GM23338 (cell line): ENCODE measurements around the gene DNAJC12. TPM values are rescaled to one million over a fixed set of nuclear protein-coding genes. Genes with fewer than 3 reads are reported as not detected.

Experiments
- ATAC-seq: fragments of 200-7000 bp; cut with Tn5 transposase; 3 replicates; pipeline ENCODE4 v1.9.1; 2020
- DNase-seq: peaks from one replicate; pipeline ENCODE4 v3.0.0-alpha.2; 2015; ENCODE audit warnings: low spot score
- H2AFZ ChIP-seq: fragments of 200-600 bp; sonication (generic); 2 replicates; pipeline ENCODE4 v1.8.0; 2016; ENCODE audit warnings: antibody characterized with exemption, mild to moderate bottlenecking, moderate library complexity
- H3F3A ChIP-seq: fragments of 200-600 bp; sonication (generic); replicated peaks from 2 replicates; pipeline ENCODE4 v1.8.0; 2017; ENCODE audit warnings: antibody characterized with exemption, mixed run types, low read depth
- H3K27ac ChIP-seq: fragments of 200-600 bp; sonication (generic); 2 replicates; pipeline ENCODE4 v1.6.1; 2016; ENCODE audit warnings: low read depth
- H3K27me3 ChIP-seq: fragments of 200-600 bp; sonication (generic); 2 replicates; pipeline ENCODE4 v1.8.0; 2016; ENCODE audit warnings: mild to moderate bottlenecking, mixed run types, moderate library complexity; ENCODE audit not compliant: insufficient read depth
- H3K36me3 ChIP-seq: fragments of 200-600 bp; sonication (generic); 2 replicates; pipeline ENCODE4 v1.8.0; 2016; ENCODE audit warnings: mild to moderate bottlenecking; ENCODE audit not compliant: insufficient read depth
- H3K4me1 ChIP-seq: fragments of 200-600 bp; sonication (generic); 2 replicates; pipeline ENCODE4 v1.8.0; 2016; ENCODE audit warnings: mild to moderate bottlenecking, moderate library complexity; ENCODE audit not compliant: insufficient read depth
- H3K4me2 ChIP-seq: fragments of 200-600 bp; sonication (generic); 2 replicates; pipeline ENCODE4 v1.7.1; 2017; ENCODE audit warnings: mixed run types
- H3K4me3 ChIP-seq: fragments of 200-600 bp; sonication (generic); 2 replicates; pipeline ENCODE4 v1.6.1; 2016; ENCODE audit warnings: mixed run types
- H3K79me2 ChIP-seq: fragments of 200-600 bp; sonication (generic); replicated peaks from 2 replicates; pipeline ENCODE4 v1.8.0; 2017; ENCODE audit warnings: mild to moderate bottlenecking; ENCODE audit not compliant: insufficient read depth
- H3K9me2 ChIP-seq: fragments of 200-600 bp; sonication (generic); 2 replicates; pipeline ENCODE4 v1.8.0; 2017; ENCODE audit not compliant: insufficient read depth
- H4K20me1 ChIP-seq: fragments of 200-600 bp; sonication (generic); replicated peaks from 2 replicates; pipeline ENCODE4 v1.8.0; 2017; ENCODE audit warnings: mild to moderate bottlenecking; ENCODE audit not compliant: insufficient read depth
- H3K27ac Mint-ChIP-seq: 2 replicates; pipeline ENCODE4 v1.8.0; 2020; ENCODE audit warnings: inconsistent platforms, mild to moderate bottlenecking, moderate library complexity, mixed read lengths
- H3K27me3 Mint-ChIP-seq: 3 replicates; pipeline ENCODE4 v1.8.0; 2022; ENCODE audit warnings: low read depth, mild to moderate bottlenecking, moderate library complexity, mixed read lengths, inconsistent platforms; ENCODE audit not compliant: insufficient read depth, poor library complexity
- H3K36me3 Mint-ChIP-seq: 3 replicates; pipeline ENCODE4 v1.8.0; 2021; ENCODE audit warnings: low read depth, mild to moderate bottlenecking, inconsistent platforms, moderate library complexity, mixed read lengths
- H3K4me1 Mint-ChIP-seq: 3 replicates; pipeline ENCODE4 v1.8.0; 2020; ENCODE audit warnings: mild to moderate bottlenecking, inconsistent platforms, mixed read lengths
- H3K4me3 Mint-ChIP-seq: 3 replicates; pipeline ENCODE4 v1.8.0; 2021; ENCODE audit warnings: moderate library complexity, mild to moderate bottlenecking, inconsistent platforms, mixed read lengths
- H3K9me3 Mint-ChIP-seq: 3 replicates; pipeline ENCODE4 v1.8.0; 2020; ENCODE audit warnings: moderate library complexity, mild to moderate bottlenecking, inconsistent platforms, mixed read lengths
- EZH2 ChIP-seq: fragments of 200-600 bp; sonication (generic); IDR thresholded peaks from one replicate; pipeline ENCODE4 v1.8.0; 2017; ENCODE audit warnings: antibody characterized with exemption, mild to moderate bottlenecking, low read depth; ENCODE audit not compliant: unreplicated experiment
- POLR2AphosphoS5 ChIP-seq: IDR thresholded peaks from 2 replicates; pipeline ENCODE4 v1.6.1; 2016; ENCODE audit warnings: antibody characterized with exemption, low read depth
- ZNF114 ChIP-seq: fragments of 250-450 bp; sonication (Bioruptor Pico); IDR thresholded peaks from 2 replicates; pipeline ENCODE4 v1.5.0; 2020; ENCODE audit warnings: mild to moderate bottlenecking, moderate library complexity
- polyA plus RNA-seq: library from polyadenylated mRNA; unstranded; fragments of >200 nt; fragmentation: Nextera tagmentation; extraction: Ambion mirVana; gene quantifications from 2 replicates; pipeline ENCODE4 v1.2.1, GENCODE V29; 2016
- total RNA-seq: library from RNA; depleted of rRNA; stranded (reverse); fragments of >200 nt; shearing (Covaris generic); gene quantifications from 2 replicates; pipeline ENCODE4 v1.2.3, GENCODE V29; 2014
- TF ChIP-seq, protein P1 (sequence below): IDR thresholded peaks from one replicate; pipeline ENCODE4 v1.6.1; 2018; ENCODE audit warnings: antibody characterized with exemption; ENCODE audit not compliant: unreplicated experiment
- TF ChIP-seq, protein P2 (sequence below): fragments of 250-450 bp; sonication (Bioruptor Pico); IDR thresholded peaks from 2 replicates; pipeline ENCODE4 v1.5.0; 2020; ENCODE audit warnings: mild to moderate bottlenecking, moderate library complexity

DNAJC12 gene
- total and polyA plus RNA-seq, 2 experiments from 2014 or later = 2.2 to 4.5 TPM

DNA sequence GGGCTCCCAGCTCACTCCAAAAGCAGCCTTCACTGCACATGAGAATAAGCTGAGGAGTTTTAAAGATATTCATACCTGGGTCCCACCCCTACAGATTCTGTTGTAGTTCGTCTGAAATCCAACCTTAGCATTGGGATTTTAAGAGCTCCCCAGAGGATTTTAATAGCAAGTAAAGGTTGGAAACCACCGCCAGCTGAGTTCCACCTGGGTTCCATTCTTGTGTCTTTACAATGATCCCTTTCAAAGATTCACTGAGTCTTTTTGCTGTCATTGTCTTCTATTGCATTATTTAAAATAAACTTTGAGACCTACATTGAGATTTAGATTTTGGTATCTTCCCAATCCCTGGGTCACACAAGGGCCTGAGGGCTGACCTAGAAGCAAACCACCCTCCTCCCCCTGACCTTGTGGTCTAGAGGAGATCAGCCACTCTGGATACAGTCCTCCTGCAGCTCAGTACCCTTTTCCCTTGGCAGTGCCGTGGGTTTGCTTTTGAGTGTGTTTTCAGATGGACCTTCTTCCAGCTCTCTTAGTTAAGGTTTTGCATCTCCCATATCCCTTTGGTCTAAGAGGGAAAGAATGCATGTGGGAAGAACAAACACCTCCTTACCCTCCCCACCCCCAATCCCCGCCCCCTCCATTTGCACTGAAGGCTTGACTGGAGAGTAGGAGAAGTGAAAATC, 23.9 kb upstream of the DNAJC12 start (continued):
- TF ChIP-seq, protein P1, sequence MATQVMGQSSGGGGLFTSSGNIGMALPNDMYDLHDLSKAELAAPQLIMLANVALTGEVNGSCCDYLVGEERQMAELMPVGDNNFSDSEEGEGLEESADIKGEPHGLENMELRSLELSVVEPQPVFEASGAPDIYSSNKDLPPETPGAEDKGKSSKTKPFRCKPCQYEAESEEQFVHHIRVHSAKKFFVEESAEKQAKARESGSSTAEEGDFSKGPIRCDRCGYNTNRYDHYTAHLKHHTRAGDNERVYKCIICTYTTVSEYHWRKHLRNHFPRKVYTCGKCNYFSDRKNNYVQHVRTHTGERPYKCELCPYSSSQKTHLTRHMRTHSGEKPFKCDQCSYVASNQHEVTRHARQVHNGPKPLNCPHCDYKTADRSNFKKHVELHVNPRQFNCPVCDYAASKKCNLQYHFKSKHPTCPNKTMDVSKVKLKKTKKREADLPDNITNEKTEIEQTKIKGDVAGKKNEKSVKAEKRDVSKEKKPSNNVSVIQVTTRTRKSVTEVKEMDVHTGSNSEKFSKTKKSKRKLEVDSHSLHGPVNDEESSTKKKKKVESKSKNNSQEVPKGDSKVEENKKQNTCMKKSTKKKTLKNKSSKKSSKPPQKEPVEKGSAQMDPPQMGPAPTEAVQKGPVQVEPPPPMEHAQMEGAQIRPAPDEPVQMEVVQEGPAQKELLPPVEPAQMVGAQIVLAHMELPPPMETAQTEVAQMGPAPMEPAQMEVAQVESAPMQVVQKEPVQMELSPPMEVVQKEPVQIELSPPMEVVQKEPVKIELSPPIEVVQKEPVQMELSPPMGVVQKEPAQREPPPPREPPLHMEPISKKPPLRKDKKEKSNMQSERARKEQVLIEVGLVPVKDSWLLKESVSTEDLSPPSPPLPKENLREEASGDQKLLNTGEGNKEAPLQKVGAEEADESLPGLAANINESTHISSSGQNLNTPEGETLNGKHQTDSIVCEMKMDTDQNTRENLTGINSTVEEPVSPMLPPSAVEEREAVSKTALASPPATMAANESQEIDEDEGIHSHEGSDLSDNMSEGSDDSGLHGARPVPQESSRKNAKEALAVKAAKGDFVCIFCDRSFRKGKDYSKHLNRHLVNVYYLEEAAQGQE = no peak
- TF ChIP-seq ZNF114 (CRISPR knock-in tag) (peak; percentile 68; the same call in 1 of the 2 replicates), POLR2AphosphoS5 (0 out of 2 replicates have a peak, but pooled peaks have one; percentile 8), EZH2 (no peak)

DNA sequence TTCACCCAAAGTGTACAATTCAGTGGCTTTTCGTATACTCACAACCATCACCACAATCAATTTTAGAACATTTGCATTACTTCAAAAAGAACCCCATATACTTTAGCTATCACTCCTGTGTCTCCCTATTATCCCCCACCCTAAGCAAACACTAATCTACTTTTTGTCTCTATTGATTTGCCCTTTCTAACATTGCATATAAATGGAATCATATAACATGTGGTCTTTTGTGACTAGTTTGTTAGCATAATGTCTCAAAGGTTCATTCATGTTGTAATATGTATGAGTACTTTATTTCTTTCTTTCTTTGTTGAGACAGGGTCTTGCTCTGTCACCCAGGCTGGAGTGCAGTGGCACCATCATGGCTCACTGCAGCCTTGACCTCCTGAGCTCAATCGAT, 21.0 kb upstream of the DNAJC12 start:
- no peak for DNase-seq
- H3K27me3 Mint-ChIP-seq = peaks cover 5% of the 10 kb centered on the region
- no peaks in the 10 kb centered on the region for H3K36me3 ChIP-seq
- no peaks in the 10 kb centered on the region for H3K36me3 Mint-ChIP-seq
- peaks cover 33% of the 10 kb centered on the region for H3K4me1 Mint-ChIP-seq
- peaks cover 19% of the 10 kb centered on the region; the same call in 1 of the 2 replicates for H3K79me2 ChIP-seq
- no peak overlapping the region for H3K27ac ChIP-seq
- no peak overlapping the region for H2AFZ ChIP-seq
- no peaks in the 10 kb centered on the region for H3K9me2 ChIP-seq
- no peaks in the 10 kb centered on the region for H3K27me3 ChIP-seq
- TF ChIP-seq, protein P2, sequence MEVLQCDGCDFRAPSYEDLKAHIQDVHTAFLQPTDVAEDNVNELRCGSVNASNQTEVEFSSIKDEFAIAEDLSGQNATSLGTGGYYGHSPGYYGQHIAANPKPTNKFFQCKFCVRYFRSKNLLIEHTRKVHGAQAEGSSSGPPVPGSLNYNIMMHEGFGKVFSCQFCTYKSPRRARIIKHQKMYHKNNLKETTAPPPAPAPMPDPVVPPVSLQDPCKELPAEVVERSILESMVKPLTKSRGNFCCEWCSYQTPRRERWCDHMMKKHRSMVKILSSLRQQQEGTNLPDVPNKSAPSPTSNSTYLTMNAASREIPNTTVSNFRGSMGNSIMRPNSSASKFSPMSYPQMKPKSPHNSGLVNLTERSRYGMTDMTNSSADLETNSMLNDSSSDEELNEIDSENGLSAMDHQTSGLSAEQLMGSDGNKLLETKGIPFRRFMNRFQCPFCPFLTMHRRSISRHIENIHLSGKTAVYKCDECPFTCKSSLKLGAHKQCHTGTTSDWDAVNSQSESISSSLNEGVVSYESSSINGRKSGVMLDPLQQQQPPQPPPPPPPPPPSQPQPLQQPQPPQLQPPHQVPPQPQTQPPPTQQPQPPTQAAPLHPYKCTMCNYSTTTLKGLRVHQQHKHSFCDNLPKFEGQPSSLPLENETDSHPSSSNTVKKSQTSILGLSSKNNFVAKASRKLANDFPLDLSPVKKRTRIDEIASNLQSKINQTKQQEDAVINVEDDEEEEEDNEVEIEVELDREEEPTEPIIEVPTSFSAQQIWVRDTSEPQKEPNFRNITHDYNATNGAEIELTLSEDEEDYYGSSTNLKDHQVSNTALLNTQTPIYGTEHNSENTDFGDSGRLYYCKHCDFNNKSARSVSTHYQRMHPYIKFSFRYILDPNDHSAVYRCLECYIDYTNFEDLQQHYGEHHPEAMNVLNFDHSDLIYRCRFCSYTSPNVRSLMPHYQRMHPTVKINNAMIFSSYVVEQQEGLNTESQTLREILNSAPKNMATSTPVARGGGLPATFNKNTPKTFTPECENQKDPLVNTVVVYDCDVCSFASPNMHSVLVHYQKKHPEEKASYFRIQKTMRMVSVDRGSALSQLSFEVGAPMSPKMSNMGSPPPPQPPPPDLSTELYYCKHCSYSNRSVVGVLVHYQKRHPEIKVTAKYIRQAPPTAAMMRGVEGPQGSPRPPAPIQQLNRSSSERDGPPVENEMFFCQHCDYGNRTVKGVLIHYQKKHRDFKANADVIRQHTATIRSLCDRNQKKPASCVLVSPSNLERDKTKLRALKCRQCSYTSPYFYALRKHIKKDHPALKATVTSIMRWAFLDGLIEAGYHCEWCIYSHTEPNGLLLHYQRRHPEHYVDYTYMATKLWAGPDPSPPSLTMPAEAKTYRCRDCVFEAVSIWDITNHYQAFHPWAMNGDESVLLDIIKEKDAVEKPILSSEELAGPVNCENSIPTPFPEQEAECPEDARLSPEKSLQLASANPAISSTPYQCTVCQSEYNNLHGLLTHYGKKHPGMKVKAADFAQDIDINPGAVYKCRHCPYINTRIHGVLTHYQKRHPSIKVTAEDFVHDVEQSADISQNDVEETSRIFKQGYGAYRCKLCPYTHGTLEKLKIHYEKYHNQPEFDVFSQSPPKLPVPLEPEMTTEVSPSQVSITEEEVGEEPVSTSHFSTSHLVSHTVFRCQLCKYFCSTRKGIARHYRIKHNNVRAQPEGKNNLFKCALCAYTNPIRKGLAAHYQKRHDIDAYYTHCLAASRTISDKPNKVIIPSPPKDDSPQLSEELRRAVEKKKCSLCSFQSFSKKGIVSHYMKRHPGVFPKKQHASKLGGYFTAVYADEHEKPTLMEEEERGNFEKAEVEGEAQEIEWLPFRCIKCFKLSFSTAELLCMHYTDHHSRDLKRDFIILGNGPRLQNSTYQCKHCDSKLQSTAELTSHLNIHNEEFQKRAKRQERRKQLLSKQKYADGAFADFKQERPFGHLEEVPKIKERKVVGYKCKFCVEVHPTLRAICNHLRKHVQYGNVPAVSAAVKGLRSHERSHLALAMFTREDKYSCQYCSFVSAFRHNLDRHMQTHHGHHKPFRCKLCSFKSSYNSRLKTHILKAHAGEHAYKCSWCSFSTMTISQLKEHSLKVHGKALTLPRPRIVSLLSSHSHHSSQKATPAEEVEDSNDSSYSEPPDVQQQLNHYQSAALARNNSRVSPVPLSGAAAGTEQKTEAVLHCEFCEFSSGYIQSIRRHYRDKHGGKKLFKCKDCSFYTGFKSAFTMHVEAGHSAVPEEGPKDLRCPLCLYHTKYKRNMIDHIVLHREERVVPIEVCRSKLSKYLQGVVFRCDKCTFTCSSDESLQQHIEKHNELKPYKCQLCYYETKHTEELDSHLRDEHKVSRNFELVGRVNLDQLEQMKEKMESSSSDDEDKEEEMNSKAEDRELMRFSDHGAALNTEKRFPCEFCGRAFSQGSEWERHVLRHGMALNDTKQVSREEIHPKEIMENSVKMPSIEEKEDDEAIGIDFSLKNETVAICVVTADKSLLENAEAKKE (CRISPR knock-in tag) = no peak
- ATAC-seq = no peak
- H3K4me3 Mint-ChIP-seq = no peak overlapping the region
- no peak overlapping the region for H3K4me3 ChIP-seq
- H3K4me2 ChIP-seq = no peak overlapping the region
- peaks cover 37% of the 10 kb centered on the region for H3K4me1 ChIP-seq
- H3K27ac Mint-ChIP-seq = no peak overlapping the region
- no peaks in the 10 kb centered on the region for H4K20me1 ChIP-seq
- H3F3A ChIP-seq = peaks cover 30% of the 10 kb centered on the region
- H3K9me3 Mint-ChIP-seq = no peaks in the 10 kb centered on the region; the same call in 2 of the 3 replicates
